Measurements from ENCODE around the gene VPS72.
"Not testable (repeated sequence)": the region's sequence is repeated elsewhere in the genome, so short reads cannot be mapped to it uniquely, and the experiment has no call there.

VPS72 gene
- 16.2 to 51.6 reads per million in 2 donors for total RNA-seq

- peak; percentile 77 for DNase-seq
Observed at GRCh38 chr1:151189637-151190445, at the start of gene VPS72. VPS72 (minus strand) TSS chr1:151190197; CDS start chr1:151190121, 76 bp downstream.

GRCh38 chr1:151238467-151238739, 48.4 kb upstream of the VPS72 start:
- no peak for DNase-seq

- no peak for DNase-seq
Observed at GRCh38 chr1:151237678-151238466, 47.9 kb upstream of the VPS72 start.

GRCh38 chr1:151235235-151235634, 45.2 kb upstream of the VPS72 start:
- no peak for DNase-seq

- no peak for DNase-seq
Observed at GRCh38 chr1:151222130-151222529, 32.1 kb upstream of the VPS72 start.

- no peak for DNase-seq
Observed at GRCh38 chr1:151221616-151222015, 31.6 kb upstream of the VPS72 start.

- DNase-seq = no peak
Observed at GRCh38 chr1:151213560-151213959, 23.6 kb upstream of the VPS72 start.

GRCh38 chr1:151211972-151212705, 22.1 kb upstream of the VPS72 start:
- no peak for DNase-seq

- DNase-seq = no peak
Observed at GRCh38 chr1:151210830-151211229, 20.8 kb upstream of the VPS72 start.

- DNase-seq = not testable (repeated sequence)
Observed at GRCh38 chr1:151205381-151205965, 15.5 kb upstream of the VPS72 start.

- DNase-seq = no peak
Observed at GRCh38 chr1:151199873-151200581, 10.0 kb upstream of the VPS72 start.

GRCh38 chr1:151198254-151199127, 8.5 kb upstream of the VPS72 start, which contains the start of gene PIP5K1A:
PIP5K1A (plus strand) TSS chr1:151198552; CDS start chr1:151198997, 445 bp downstream.
- peak; percentile 99 for DNase-seq

GRCh38 chr1:151197863-151198253, 7.9 kb upstream of the VPS72 start:
- DNase-seq = no peak

GRCh38 chr1:151196292-151196800, 6.3 kb upstream of the VPS72 start:
- DNase-seq = peak; percentile 35

- not testable (repeated sequence) for DNase-seq
Observed at GRCh38 chr1:151194894-151195594, 5.0 kb upstream of the VPS72 start.

GRCh38 chr1:151193856-151194255, 3.9 kb upstream of the VPS72 start:
- DNase-seq = no peak

GRCh38 chr1:151193304-151193703, 3.3 kb upstream of the VPS72 start:
- no peak for DNase-seq

- no peak for DNase-seq
Observed at GRCh38 chr1:151192047-151192446, 2.0 kb upstream of the VPS72 start.

GRCh38 chr1:151188667-151189066, 1.3 kb downstream of the VPS72 start:
- not testable (repeated sequence) for DNase-seq

GRCh38 chr1:151187205-151187604, 2.8 kb downstream of the VPS72 start:
- no peak for DNase-seq
